Myocyte (in vitro differentiated cells): ENCODE results near the gene KATNB1. TPM values are rescaled to one million over a fixed set of nuclear protein-coding genes. Genes with fewer than 3 reads are reported as not detected.

Experiments
- DNase-seq: peaks from one replicate; pipeline ENCODE4 v3.0.0-alpha.2; 2012; ENCODE audit warnings: low read depth
- total RNA-seq: library from RNA; depleted of rRNA; stranded (reverse); fragments of >200 nt; gene quantifications from 2 replicates; pipeline ENCODE4 v1.2.3, GENCODE V29; 2014

Gene KATNB1
- total RNA-seq, 1 donor from 2014 or later: 51.3 TPM

GRCh38 chr16:57755726-57756423 lies 20.3 kb downstream of the KATNB1 start:
- no peak for DNase-seq

GRCh38 chr16:57756424-57757325 lies 21.1 kb downstream of the KATNB1 start:
- DNase-seq: no peak

DNA sequence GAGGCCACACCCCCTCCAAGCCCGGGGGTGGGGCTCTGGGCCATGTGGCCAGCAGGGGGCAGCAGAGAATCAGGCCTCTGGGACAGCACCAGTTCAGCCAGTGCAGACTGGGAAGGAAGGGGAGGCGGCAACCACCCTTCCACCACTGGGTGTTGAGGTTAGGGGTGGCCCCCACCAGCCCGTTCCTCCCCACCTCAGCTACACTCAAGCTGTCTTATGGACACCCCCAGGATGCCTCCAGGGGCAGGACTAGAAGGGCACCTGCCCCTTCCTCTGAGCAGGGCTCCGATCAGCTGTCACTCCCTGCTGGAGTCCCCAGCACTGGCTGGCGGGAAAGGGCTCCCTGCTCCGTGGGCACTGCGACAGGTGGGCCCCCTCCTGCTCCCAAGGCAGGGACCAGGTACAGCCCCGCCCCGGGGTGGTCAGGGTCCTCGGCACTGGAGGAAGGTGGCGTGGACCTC lies 21.8 kb downstream of the KATNB1 start:
- peak; percentile 90 for DNase-seq

- DNase-seq: no peak
Observed at GRCh38 chr16:57757883-57758282, 22.3 kb downstream of the KATNB1 start.

DNA sequence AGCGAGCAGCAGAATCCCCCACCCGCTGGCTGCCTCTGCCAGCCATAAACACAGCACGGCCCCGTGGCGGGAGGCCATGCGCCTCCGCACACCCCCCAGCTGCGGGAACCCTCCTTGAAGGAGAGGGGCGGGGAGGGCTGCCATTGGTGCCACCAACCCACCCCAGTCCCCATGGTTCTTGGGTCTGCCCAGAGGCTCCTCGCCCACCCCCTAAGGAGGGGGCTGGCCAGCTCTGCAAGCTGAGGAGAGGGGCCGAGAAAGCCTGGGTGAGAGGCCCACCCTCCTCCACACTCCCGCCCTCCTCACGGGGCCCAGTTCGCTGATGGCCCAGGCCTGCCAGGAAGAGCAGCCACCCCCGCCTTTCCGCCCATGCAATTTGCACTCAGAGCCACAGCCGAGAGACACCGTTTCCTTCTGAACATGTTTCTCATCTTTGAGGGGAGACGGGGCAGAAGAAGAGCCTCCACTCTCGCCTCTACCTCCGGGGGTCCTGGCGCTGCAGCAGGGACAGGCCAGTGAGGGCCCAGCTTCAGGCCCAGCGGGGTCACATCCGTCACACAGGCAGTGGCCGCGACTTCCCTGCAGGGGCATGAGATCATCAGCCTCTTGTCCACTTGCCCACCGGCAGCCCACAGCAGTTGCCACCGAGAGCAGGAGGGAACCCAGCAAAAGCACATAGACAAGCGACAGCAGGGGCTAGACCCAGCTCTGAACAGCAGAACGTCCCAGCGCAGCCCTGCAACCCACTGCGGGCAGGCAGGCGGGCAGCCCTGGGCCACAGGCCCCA lies 23.0 kb downstream of the KATNB1 start:
- no peak for DNase-seq

DNA sequence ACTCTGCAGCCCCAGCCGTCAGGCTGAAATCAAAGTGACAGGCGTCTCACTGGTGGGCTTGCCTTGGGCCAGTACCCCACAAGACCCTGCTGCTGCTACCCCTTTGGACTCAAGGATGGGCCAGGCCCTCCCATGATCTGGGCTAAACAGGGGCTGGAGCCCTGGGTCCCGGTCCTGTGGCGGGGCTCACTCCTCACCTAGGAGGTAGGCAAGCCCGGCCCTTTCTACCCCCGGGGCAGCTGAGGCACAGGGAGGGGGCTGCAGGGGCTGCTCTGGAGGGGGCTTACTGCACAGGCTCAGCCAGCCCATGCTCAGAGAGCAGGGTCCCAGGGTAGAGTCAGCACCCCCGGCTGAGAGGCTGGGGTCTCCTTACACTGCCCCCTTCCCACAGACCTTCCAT lies 23.6 kb downstream of the KATNB1 start:
- no peak for DNase-seq

GRCh38 chr16:57759541-57760356 lies 24.2 kb downstream of the KATNB1 start:
- no peak for DNase-seq

DNA sequence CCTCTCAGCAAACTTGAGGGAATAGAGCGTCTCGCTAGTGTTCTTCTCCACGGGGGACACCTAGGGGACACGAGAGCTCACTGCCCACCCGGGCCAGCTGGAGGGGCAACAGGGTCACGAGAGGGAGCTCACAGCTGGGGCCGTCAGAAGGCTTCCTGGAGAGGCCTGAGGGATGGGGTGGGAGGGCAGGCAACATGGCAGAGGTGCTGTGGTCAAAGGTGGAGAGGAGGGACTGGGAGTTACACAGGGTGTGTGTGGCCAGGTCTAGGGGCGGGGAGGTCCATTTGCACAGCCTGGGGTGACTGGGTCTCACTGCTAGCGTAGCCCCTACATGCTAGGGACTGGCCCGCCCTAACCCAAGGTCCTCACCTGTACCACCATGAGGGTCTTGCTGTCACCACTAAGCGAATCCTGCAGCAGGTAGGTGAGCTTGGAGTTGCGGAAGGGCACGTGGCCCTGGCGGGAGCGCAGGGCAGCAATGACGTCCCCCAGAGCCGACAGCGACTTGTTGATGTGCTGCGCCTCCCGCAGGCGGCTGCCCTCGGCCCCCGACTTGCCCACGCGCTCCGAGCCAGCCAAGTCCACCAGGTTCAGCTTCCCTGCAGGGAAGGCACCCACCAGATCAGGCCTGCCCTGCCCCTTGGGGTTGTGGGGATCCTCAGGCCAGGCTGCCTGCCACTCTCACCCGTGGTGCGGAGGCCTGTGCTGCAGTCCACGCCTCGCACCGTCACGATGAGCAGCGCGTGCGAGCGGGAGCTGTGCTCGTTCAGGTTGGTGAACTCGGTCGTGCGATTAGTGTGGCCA lies 25.0 kb downstream of the KATNB1 start:
- DNase-seq: no peak

- DNase-seq: no peak
Observed at GRCh38 chr16:57761301-57761700, 25.7 kb downstream of the KATNB1 start.

- DNase-seq: no peak
Observed at GRCh38 chr16:57761957-57762356, 26.4 kb downstream of the KATNB1 start.

DNA sequence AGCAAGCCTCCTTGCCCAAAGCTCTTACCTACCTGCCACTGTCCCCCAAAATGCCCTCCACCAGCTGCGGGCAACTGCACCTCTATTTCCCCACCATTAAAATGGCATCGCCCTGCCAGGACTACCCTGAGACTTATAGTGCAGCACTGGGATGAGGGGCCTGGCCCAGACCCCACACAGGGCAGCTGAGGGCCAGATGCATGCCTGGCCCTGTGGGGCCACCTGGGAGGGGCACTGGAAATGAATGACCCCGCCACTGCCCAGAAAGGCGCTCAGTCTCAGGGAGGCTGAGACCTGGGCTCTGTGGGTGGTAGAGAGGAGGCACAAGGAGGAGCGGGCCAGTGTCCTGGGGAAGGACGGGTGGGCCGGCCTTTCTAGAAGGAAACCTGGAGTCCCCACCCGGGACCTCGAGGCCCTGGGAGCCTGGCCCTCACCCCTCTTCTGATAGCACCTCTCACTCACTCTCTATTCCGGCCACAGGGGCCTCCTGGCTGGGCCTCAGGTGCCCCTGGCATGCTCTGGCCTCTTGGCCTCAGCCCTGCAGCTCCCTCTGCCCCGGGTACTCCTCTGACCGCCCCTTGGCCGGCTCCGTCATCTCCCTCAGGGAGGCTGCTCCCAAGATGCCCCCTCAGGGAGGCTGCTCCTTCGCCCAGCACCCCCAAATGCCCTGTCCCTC lies 26.9 kb downstream of the KATNB1 start:
- no peak for DNase-seq

DNA sequence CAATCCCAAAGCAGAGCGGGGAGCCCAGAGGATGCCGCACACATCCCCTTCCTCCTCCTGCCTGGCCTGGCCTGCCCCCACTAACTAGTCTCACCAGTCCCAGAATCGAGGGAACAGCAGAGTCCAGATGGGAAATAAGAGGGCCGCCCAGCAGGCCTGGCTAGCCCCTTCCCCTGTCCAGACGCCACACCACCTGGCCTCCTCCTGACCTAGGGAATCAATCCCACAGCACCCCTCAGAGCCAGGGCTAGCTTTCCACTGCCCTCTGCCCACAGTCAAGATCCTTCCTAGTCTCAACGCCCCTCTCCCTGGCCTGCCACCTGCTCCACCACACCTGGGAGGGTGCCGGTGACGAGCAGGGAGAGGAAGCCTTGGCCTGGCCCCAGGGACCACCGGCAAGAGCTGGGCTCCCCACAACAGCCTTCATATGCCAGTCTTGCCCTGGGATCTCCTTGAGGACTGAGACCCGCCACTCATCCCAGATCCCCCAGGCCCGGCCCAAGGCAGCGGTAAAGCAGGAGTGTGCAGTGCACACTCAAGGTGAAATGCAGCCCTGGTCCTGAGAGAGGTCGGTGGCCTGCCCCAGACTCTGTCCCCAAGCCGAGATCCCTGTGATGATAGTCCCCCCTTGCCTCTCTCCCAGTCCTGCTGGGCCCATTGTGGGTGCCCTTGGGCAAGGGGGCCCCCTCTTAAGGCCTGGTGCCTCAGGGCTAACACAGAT lies 27.9 kb downstream of the KATNB1 start:
- no peak for DNase-seq

DNA sequence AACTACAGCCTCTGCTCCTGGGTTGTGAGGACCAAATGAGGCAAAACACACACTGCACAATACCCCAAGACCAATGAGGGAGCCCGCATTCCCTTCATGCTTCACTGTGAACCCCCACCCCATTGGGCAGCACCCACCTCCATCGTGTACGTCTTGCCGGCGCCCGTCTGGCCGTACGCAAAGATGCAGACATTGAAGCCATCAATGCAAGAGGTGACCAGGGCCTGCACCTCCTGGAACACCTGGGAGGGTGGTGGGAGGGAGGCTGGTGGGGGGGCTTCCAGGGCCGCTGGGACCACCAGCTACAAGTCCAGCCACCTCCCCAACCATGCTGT lies 28.4 kb downstream of the KATNB1 start:
- no peak for DNase-seq

DNA sequence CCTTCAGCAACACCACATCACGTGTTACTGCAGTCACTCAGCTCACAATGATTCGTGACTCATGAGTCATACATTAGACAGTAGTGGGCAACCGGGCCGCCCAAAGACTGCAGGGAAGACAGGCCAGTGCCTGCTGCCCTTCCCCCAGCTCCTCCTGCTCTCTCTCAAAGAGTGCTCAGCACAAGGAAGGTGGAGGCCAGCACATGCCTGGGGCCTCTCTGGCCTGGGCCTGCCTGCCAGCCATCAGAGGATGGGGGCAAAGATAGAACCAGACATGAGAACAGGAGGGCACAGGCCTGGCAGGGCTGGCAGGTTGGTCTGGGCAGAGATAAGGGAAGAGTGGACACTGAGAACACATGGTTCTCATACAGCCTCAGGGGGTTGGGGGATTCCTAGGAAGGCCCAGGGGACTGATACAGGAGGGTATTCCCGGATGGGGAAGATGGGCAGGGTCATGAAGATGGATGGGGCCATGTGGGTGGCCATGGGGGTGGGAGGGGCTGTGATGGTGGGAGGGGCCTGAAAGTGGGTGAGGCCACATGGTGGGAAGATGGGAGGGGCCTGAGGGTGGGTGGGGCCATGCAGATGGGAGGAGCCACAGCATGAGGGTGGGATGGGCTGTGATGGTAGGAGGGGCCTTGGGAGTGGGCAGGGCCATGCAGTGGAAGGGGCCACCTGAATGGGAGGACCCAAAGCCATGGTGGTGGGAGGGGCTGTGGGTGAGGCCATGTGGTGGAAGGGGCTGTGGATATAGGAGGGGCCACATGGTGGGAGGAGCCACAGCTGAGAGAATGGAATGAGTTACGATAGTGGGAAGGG lies 29.0 kb downstream of the KATNB1 start:
- DNase-seq: peak; percentile 92

DNA sequence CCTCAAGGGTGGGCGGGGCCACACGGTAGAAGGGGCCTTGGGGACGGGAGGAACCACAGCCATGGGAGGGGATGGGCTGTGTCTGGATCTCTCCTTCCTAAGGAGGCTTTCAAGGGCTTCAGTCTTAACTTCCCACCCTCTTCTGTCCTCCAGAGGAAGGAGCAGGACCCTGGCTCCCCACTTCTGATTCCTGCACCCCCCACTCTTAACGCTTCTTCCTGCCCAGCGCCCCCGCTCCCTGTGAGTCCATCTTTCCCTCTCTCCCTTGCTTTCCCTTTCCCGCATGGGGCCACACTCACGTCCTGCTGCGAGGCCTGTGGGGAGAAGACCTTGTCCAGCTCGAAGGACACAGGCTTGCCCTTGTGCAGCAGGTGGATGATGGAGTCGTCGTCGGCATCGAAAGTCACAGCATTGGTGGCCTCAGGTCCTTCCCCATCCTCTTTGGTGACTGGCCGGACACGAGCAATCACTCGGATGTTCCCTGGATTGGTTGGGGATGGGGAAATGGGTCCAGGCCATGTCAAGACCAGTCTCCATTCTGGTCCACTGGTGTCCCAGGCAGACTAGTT lies 29.7 kb downstream of the KATNB1 start:
- no peak for DNase-seq

DNA sequence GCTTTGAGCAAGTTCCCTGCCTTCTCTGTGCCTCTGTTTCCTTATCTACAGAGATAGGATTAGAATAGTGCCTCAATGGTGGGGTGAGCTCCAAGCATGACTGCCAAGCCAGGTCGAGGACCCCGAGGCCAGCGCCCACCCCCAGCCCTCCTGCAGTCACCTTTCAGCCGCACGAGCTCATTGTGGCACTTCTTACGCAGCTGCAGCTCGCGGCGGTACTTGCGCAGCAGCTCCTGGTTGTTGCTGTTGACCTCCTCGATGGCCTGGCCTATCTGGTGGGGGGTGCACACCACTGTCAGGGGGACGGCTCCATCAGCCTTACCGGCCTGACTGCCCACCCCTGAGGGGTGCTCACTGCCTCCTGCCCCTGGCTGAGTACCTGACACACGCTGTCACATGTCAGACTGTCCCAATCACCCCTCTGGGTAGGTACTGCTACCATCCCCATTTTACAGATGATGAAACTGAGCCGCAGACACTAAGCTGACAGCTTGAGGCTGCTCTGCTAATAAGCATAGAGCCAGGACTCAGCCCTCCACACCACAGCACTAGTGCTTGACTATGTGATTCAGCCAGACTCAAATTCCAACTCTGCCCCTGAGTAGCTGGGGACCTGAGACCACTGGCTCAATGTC lies 31.3 kb downstream of the KATNB1 start:
- no peak for DNase-seq

GRCh38 chr16:57769541-57770145 lies 34.1 kb downstream of the KATNB1 start:
- no peak for DNase-seq
